DND-41 (cell line): ENCODE results near the gene SCAMP5.

Experiments
- ATAC-seq: fragments of 200-7000 bp; cut with Tn5 transposase; 3 replicates; pipeline ENCODE4 v1.9.1; 2021; ENCODE audit warnings: low read depth; ENCODE audit not compliant: insufficient read depth
- DNase-seq: peaks from one replicate; pipeline ENCODE4 v3.0.0-alpha.2; 2020
- H2AFZ ChIP-seq: 2 replicates; pipeline ENCODE4 v1.6.0; 2012; ENCODE audit warnings: low read depth, low read length
- H3K27ac ChIP-seq: 2 replicates; pipeline ENCODE4 v1.5.1; 2012; ENCODE audit warnings: low read length, inconsistent platforms
- H3K27me3 ChIP-seq: fragments of 200-600 bp; sonication (generic); 2 replicates; pipeline ENCODE4 v1.6.0; 2012; ENCODE audit warnings: low read length, mild to moderate bottlenecking, inconsistent platforms; ENCODE audit not compliant: insufficient read depth, poor library complexity
- H3K36me3 ChIP-seq: 2 replicates; pipeline ENCODE4 v1.5.1; 2012; ENCODE audit warnings: low read length, inconsistent platforms; ENCODE audit not compliant: insufficient read depth
- H3K4me1 ChIP-seq: 2 replicates; pipeline ENCODE4 v1.5.1; 2012; ENCODE audit warnings: mild to moderate bottlenecking, low read length; ENCODE audit not compliant: insufficient read depth
- H3K4me2 ChIP-seq: 2 replicates; pipeline ENCODE4 v1.6.0; 2012; ENCODE audit warnings: mild to moderate bottlenecking, moderate library complexity, low read length, inconsistent platforms; ENCODE audit not compliant: insufficient read depth
- H3K4me3 ChIP-seq, 2 experiments: fragments of 200-600 bp in 1 of 2; shearing (Covaris generic) in 1 of 2; 2 replicates each; pipeline ENCODE4 v1.5.1; 2012 to 2016; ENCODE audit warnings: inconsistent platforms in 2 of 2, low read length in 2 of 2, mild to moderate bottlenecking in 2 of 2, low read depth in 1 of 2, moderate library complexity in 1 of 2
- H3K79me2 ChIP-seq: 2 replicates; pipeline ENCODE4 v1.6.0; 2012; ENCODE audit warnings: low read length, inconsistent platforms; ENCODE audit not compliant: insufficient read depth
- H3K9ac ChIP-seq: 2 replicates; pipeline ENCODE4 v1.6.0; 2012; ENCODE audit warnings: low read depth, mild to moderate bottlenecking, inconsistent platforms, low read length, moderate library complexity
- H3K9me3 ChIP-seq: 2 replicates; pipeline ENCODE4 v1.5.1; 2012; ENCODE audit warnings: low read length, moderate library complexity, mild to moderate bottlenecking, inconsistent platforms; ENCODE audit not compliant: insufficient read depth, severe bottlenecking
- H4K20me1 ChIP-seq: 2 replicates; pipeline ENCODE4 v1.6.0; 2012; ENCODE audit warnings: low read length; ENCODE audit not compliant: insufficient read depth
- CTCF ChIP-seq: IDR thresholded peaks from 2 replicates; pipeline ENCODE4 v1.5.1; 2012; ENCODE audit warnings: borderline replicate concordance, low read length, moderate library complexity, mild to moderate bottlenecking; ENCODE audit not compliant: poor library complexity, severe bottlenecking; ENCODE audit errors: extremely low read depth
- EZH2 ChIP-seq: IDR thresholded peaks from 3 replicates; pipeline ENCODE4 v1.6.1; 2012; ENCODE audit warnings: borderline replicate concordance, low read depth, mild to moderate bottlenecking, moderate library complexity, low read length, inconsistent platforms; ENCODE audit not compliant: severe bottlenecking

The SCAMP5 gene

GRCh38 chr15:74983725-74984231 lies 11.6 kb upstream of the SCAMP5 start:
- H3K27me3 ChIP-seq: no peaks in the 10 kb centered on the region
- no peaks in the 10 kb centered on the region for H3K79me2 ChIP-seq
- H3K4me2 ChIP-seq: no peak overlapping the region
- ATAC-seq: no peak
- no peaks in the 10 kb centered on the region for H3K9me3 ChIP-seq
- DNase-seq: no peak
- H3K4me3 ChIP-seq: no peak overlapping the region
- H4K20me1 ChIP-seq: no peaks in the 10 kb centered on the region
- no peak for TF ChIP-seq EZH2
- no peak for TF ChIP-seq CTCF
- H3K9ac ChIP-seq: no peak overlapping the region
- H3K4me1 ChIP-seq: no peaks in the 10 kb centered on the region
- no peak overlapping the region for H2AFZ ChIP-seq
- no peak overlapping the region for H3K27ac ChIP-seq
- no peaks in the 10 kb centered on the region for H3K36me3 ChIP-seq

GRCh38 chr15:74988007-74988800 lies 7.2 kb upstream of the SCAMP5 start:
- no peaks in the 10 kb centered on the region for H3K36me3 ChIP-seq
- no peak overlapping the region for H3K4me2 ChIP-seq
- no peak overlapping the region for H3K27ac ChIP-seq
- TF ChIP-seq EZH2 (no peak), CTCF (peak; percentile 56)
- peak; percentile 72; the same call in 1 of the 3 replicates for ATAC-seq
- H3K27me3 ChIP-seq: no peaks in the 10 kb centered on the region
- no peaks in the 10 kb centered on the region for H3K9me3 ChIP-seq
- H3K79me2 ChIP-seq: no peaks in the 10 kb centered on the region
- no peak overlapping the region for H3K4me3 ChIP-seq
- DNase-seq: peak; percentile 38
- H3K9ac ChIP-seq: no peak overlapping the region
- no peaks in the 10 kb centered on the region for H4K20me1 ChIP-seq
- no peak overlapping the region for H2AFZ ChIP-seq
- H3K4me1 ChIP-seq: no peaks in the 10 kb centered on the region

- H3K27ac ChIP-seq: no peak overlapping the region
- no peak for ATAC-seq
- no peak overlapping the region for H3K4me2 ChIP-seq
- no peak overlapping the region for H3K9ac ChIP-seq
- no peaks in the 10 kb centered on the region for H3K27me3 ChIP-seq
- TF ChIP-seq CTCF (no peak), EZH2 (no peak)
- no peak for DNase-seq
- no peaks in the 10 kb centered on the region for H4K20me1 ChIP-seq
- no peak overlapping the region for H3K4me3 ChIP-seq
- no peaks in the 10 kb centered on the region for H3K4me1 ChIP-seq
- H2AFZ ChIP-seq: no peak overlapping the region
- H3K9me3 ChIP-seq: no peaks in the 10 kb centered on the region
- no peaks in the 10 kb centered on the region for H3K79me2 ChIP-seq
- no peaks in the 10 kb centered on the region for H3K36me3 ChIP-seq
Observed at GRCh38 chr15:74989527-74989926, 5.8 kb upstream of the SCAMP5 start.
